H1 (cell line): ENCODE results near the gene ZCCHC9. TPM values are rescaled to one million over a fixed set of nuclear protein-coding genes. Genes with fewer than 3 reads are reported as not detected.

Experiments used
- CTCF ChIA-PET: fragments of 300-600 bp; sonication (Branson Sonifier 250); formaldehyde crosslinking; loops from one replicate; lab custom pipeline; 2021; ENCODE audit not compliant: partially characterized antibody; lab: Charles Lee
- POLR2A ChIA-PET: fragments of 300-600 bp; sonication (Branson Sonifier 250); formaldehyde crosslinking; loops from one replicate; lab custom pipeline; 2021; ENCODE audit warnings: inconsistent platforms; ENCODE audit not compliant: partially characterized antibody; lab: Charles Lee
- DNase-seq, 2 experiments: peaks; one replicate each; pipeline versions ENCODE4 v3.0.0 to v3.0.0-alpha.2; 2010 to 2022; ENCODE audit warnings: low spot score in 2 of 2, low read depth in 1 of 2, mixed read lengths in 1 of 2
- FAIRE-seq: peaks from 2 replicates; lab custom pipeline; 2011; peaks lifted over from hg19 to GRCh38; lab: Jason Lieb, UNC
- H2AFZ ChIP-seq: 2 replicates; pipeline ENCODE4 v1.8.1; 2012; ENCODE audit warnings: low read length, inconsistent platforms
- H2AK5ac ChIP-seq: 2 replicates; pipeline ENCODE4 v1.6.1; 2013; ENCODE audit warnings: low read depth, low read length
- H2BK120ac ChIP-seq: replicated peaks from 2 replicates; pipeline ENCODE3; 2013; ENCODE audit warnings: low read depth, low read length, inconsistent platforms
- H2BK12ac ChIP-seq: 2 replicates; pipeline ENCODE4 v1.6.1; 2013; ENCODE audit warnings: low read depth, low read length
- H2BK15ac ChIP-seq: 2 replicates; pipeline ENCODE4 v1.6.1; 2013; ENCODE audit warnings: low read length
- H2BK20ac ChIP-seq: 2 replicates; pipeline ENCODE4 v1.6.1; 2013; ENCODE audit warnings: low read length
- H2BK5ac ChIP-seq: 2 replicates; pipeline ENCODE4 v1.6.1; 2013; ENCODE audit warnings: low read depth, low read length
- H3K14ac ChIP-seq: 2 replicates; pipeline ENCODE4 v1.6.1; 2013; ENCODE audit warnings: inconsistent platforms; ENCODE audit not compliant: insufficient read length
- H3K18ac ChIP-seq: 2 replicates; pipeline ENCODE4 v1.6.1; 2013; ENCODE audit warnings: low read length; ENCODE audit errors: extremely low read depth
- H3K23ac ChIP-seq: 2 replicates; pipeline ENCODE4 v1.6.1; 2013; ENCODE audit warnings: inconsistent platforms; ENCODE audit not compliant: insufficient read length
- H3K23me2 ChIP-seq: 2 replicates; pipeline ENCODE4 v1.6.1; 2013; ENCODE audit warnings: low read depth, low read length
- H3K27ac ChIP-seq: 2 replicates; pipeline ENCODE4 v1.6.1; 2011; ENCODE audit warnings: low read depth, low read length, inconsistent platforms
- H3K27me3 ChIP-seq, 4 experiments: replicated peaks in 1 of 4; 1 replicate in 1 of 4; 2 replicates in 3 of 4; pipeline versions ENCODE4 v1.6.1 to v1.8.1; 2011 to 2013; ENCODE audit warnings: low read length in 3 of 4, mild to moderate bottlenecking in 3 of 4, inconsistent platforms in 2 of 4, mixed read lengths in 2 of 4, moderate library complexity in 1 of 4; ENCODE audit not compliant: control insufficient read depth in 3 of 4, insufficient read depth in 3 of 4; ENCODE audit errors: extremely low read depth in 1 of 4
- H3K36me3 ChIP-seq, 4 experiments: 2 replicates each; pipeline versions ENCODE4 v1.6.1 to v1.8.1; 2011 to 2013; ENCODE audit warnings: mild to moderate bottlenecking in 4 of 4, low read length in 3 of 4, moderate library complexity in 2 of 4, control low read depth in 1 of 4, inconsistent platforms in 1 of 4; ENCODE audit not compliant: insufficient read depth in 4 of 4, control insufficient read depth in 2 of 4
- H3K4ac ChIP-seq: replicated peaks from 2 replicates; pipeline ENCODE3; 2013; ENCODE audit warnings: low read length, low read depth, mixed read lengths, inconsistent platforms; ENCODE audit not compliant: insufficient read length
- H3K4me1 ChIP-seq, 4 experiments: replicated peaks in 1 of 4; 1 replicate in 1 of 4; 2 replicates in 3 of 4; pipeline versions ENCODE4 v1.6.1 to v1.8.1; 2011 to 2013; ENCODE audit warnings: low read length in 3 of 4, inconsistent platforms in 2 of 4, mixed read lengths in 1 of 4; ENCODE audit not compliant: insufficient read depth in 4 of 4, control insufficient read depth in 3 of 4
- H3K4me2 ChIP-seq, 2 experiments: 2 replicates each; pipeline versions ENCODE4 v1.6.1 to v1.8.1; 2011 to 2013; ENCODE audit warnings: low read depth in 2 of 2, low read length in 2 of 2, control low read depth in 1 of 2, inconsistent platforms in 1 of 2, mild to moderate bottlenecking in 1 of 2; ENCODE audit not compliant: insufficient read depth in 1 of 2
- H3K4me3 ChIP-seq, 4 experiments: fragments of 200-600, 300-600 bp in 1 of 4; sonication (generic), shearing (Covaris generic), sonication (Bioruptor Twin) in 1 of 4; 2 replicates each; pipeline versions ENCODE4 v1.5.1 to v1.8.1; 2011 to 2016; ENCODE audit warnings: low read length in 4 of 4, low read depth in 3 of 4, control low read depth in 2 of 4, inconsistent platforms in 2 of 4, mild to moderate bottlenecking in 2 of 4, mixed read lengths in 1 of 4, moderate library complexity in 1 of 4; ENCODE audit not compliant: insufficient read depth in 2 of 4; ENCODE audit errors: extremely low read depth in 1 of 4
- H3K56ac ChIP-seq: replicated peaks from 2 replicates; pipeline ENCODE3; 2013; ENCODE audit warnings: low read depth, mild to moderate bottlenecking, mixed read lengths, low read length, inconsistent platforms; ENCODE audit not compliant: insufficient read length
- H3K79me1 ChIP-seq: 2 replicates; pipeline ENCODE4 v1.6.1; 2013; ENCODE audit warnings: low read depth, low read length, control low read depth
- H3K79me2 ChIP-seq, 2 experiments: 2 replicates each; pipeline versions ENCODE4 v1.6.1 to v1.8.1; 2012 to 2013; ENCODE audit warnings: low read length in 2 of 2, mild to moderate bottlenecking in 2 of 2, inconsistent platforms in 1 of 2; ENCODE audit not compliant: insufficient read depth in 2 of 2, control insufficient read depth in 1 of 2
- H3K9ac ChIP-seq, 4 experiments: replicated peaks in 1 of 4; 1 replicate in 1 of 4; 2 replicates in 3 of 4; pipeline versions ENCODE4 v1.6.1 to v1.8.1; 2011 to 2013; ENCODE audit warnings: low read depth in 3 of 4, low read length in 3 of 4, control low read depth in 2 of 4, mild to moderate bottlenecking in 2 of 4, moderate library complexity in 2 of 4, inconsistent platforms in 1 of 4; ENCODE audit errors: extremely low read depth in 1 of 4
- H3K9me3 ChIP-seq, 2 experiments: 2 replicates each; pipeline versions ENCODE4 v1.6.1 to v1.8.1; 2012 to 2013; ENCODE audit warnings: mild to moderate bottlenecking in 2 of 2, moderate library complexity in 2 of 2, control low read depth in 1 of 2, inconsistent platforms in 1 of 2, low read depth in 1 of 2, low read length in 1 of 2, mixed read lengths in 1 of 2; ENCODE audit not compliant: insufficient read depth in 2 of 2
- H4K20me1 ChIP-seq, 2 experiments: replicated peaks in 1 of 2; 2 replicates each; pipeline versions ENCODE3 to v1.8.1; 2011 to 2013; ENCODE audit warnings: inconsistent platforms in 2 of 2, low read length in 2 of 2, mild to moderate bottlenecking in 1 of 2; ENCODE audit not compliant: insufficient read depth in 2 of 2, control insufficient read depth in 1 of 2
- H4K5ac ChIP-seq: 2 replicates; pipeline ENCODE4 v1.6.1; 2013; ENCODE audit warnings: low read length, low read depth, mixed read lengths, inconsistent platforms; ENCODE audit not compliant: insufficient read length
- H4K8ac ChIP-seq: 2 replicates; pipeline ENCODE4 v1.8.0; 2013; ENCODE audit warnings: mild to moderate bottlenecking, moderate library complexity, low read length, inconsistent platforms; ENCODE audit not compliant: insufficient read depth; ENCODE audit errors: extremely low read depth
- H4K91ac ChIP-seq: replicated peaks from 2 replicates; pipeline ENCODE3; 2013; ENCODE audit warnings: low read length, mixed read lengths, inconsistent platforms; ENCODE audit not compliant: insufficient read length
- FOSL1 ChIP-seq: IDR thresholded peaks from 2 replicates; pipeline ENCODE4 v1.6.1; 2011; ENCODE audit warnings: mild to moderate bottlenecking, low read depth, low read length, moderate library complexity; ENCODE audit not compliant: insufficient read depth
- NRF1 ChIP-seq: IDR thresholded peaks from 2 replicates; pipeline ENCODE4 v1.6.1; 2011; ENCODE audit warnings: mild to moderate bottlenecking, low read depth, low read length, improper control_type of control experiment
- PHF8 ChIP-seq: fragments of 200-600 bp; sonication (generic); conservative IDR thresholded peaks from 2 replicates; pipeline ENCODE4 v1.7.1; 2012; ENCODE audit warnings: low read depth, mild to moderate bottlenecking, inconsistent platforms, low read length, moderate library complexity
- SP4 ChIP-seq: IDR thresholded peaks from 2 replicates; pipeline ENCODE4 v1.6.1; 2012; ENCODE audit warnings: low read length, inconsistent platforms
- SUZ12 ChIP-seq: fragments of 200-600 bp; sonication (generic); IDR thresholded peaks from 2 replicates; pipeline ENCODE4 v1.6.1; 2012; ENCODE audit warnings: mild to moderate bottlenecking, inconsistent platforms, low read length, moderate library complexity, mixed read lengths
- YY1 ChIP-seq: IDR thresholded peaks from 2 replicates; pipeline ENCODE4 v1.6.1; 2011; ENCODE audit warnings: low read depth, mild to moderate bottlenecking, low read length
- ZNF274 ChIP-seq: IDR thresholded peaks from 2 replicates; pipeline ENCODE4 v1.7.0; 2012; ENCODE audit warnings: low read length, borderline replicate concordance; ENCODE audit errors: extremely low read depth
- WGBS, 2 experiments: shearing (Covaris generic) in 1 of 2; methylation state at CpG; one replicate each; pipeline versions ENCODE4 v1.1.6 to v1.1.7; 2013 to 2015; ENCODE audit warnings: low lambda C conversion rate in 2 of 2, mixed read lengths in 2 of 2, inconsistent platforms in 1 of 2, low coverage in 1 of 2, missing lambda C conversion rate in 1 of 2; ENCODE audit not compliant: insufficient replicate concordance in 2 of 2, insufficient coverage in 1 of 2, insufficient read length in 1 of 2; ENCODE audit errors: extremely low coverage in 1 of 2, missing lambda C conversion rate in 1 of 2; 5-methylcytosine and 5-hydroxymethylcytosine counted together
- polyA plus RNA-seq, 7 experiments: library from polyadenylated mRNA; depleted of rRNA in 3 of 7; stranded (reverse) in 5 of 7; unstranded in 2 of 7; fragments of >200 nt in 5 of 7; fragments of 200-250 nt in 2 of 7; gene quantifications; 1 replicate in 5 of 7; 2 replicates in 1 of 7; 4 replicates in 1 of 7; pipeline versions ENCODE4 v1.2.1 to v1.2.3, GENCODE V29; 2011 to 2013; ENCODE audit warnings: missing spikeins in 2 of 7, mixed read lengths in 2 of 7
- total RNA-seq: library from RNA; stranded (reverse); fragmentation: NEBNext Ultra II Directional; extraction: Animal tissue kit (Norgen Biotek cat#: 25700); gene quantifications from 2 replicates; pipeline ENCODE4 v1.2.1, GENCODE V29; 2021
- TF ChIP-seq, protein P1 (sequence below): IDR thresholded peaks from 2 replicates; pipeline ENCODE4 v1.6.1; 2011; ENCODE audit warnings: low read depth, mild to moderate bottlenecking, low read length; ENCODE audit not compliant: insufficient read depth

The ZCCHC9 gene
- total and polyA plus RNA-seq, 2 of the 8 experiments (the other 6 are each of a cell fraction or from before 2014, with no cell fraction given): 10.9 to 33.6 TPM

DNA sequence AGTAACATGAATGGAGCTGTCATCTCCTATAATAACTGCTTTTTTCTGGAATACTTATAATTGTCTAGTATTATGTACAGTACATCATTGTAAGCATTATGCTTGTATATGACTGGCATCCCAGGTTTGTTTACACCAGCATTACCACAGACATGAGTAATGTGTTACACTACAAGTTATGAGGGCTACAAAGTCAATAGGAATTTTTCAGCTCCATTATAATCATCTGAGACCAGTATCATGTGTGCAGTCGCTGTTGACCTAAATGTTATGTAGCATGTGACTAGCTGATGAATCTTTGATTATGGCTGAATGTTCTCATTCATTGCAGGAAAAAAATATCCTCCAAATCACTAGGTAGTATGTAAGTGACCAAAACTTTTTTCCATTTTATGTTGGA, 2.2 kb downstream of the ZCCHC9 start:
- H2BK15ac ChIP-seq: no peak overlapping the region
- ChIA-PET CTCF (interaction anchor here (0.7 to 1.2 kb wide), 3 partner anchors 52 to 87 kb away, joined by 3 read pairs; no protein-coding TSS in a partner anchor), POLR2A (interaction anchor here (1.3 to 3.7 kb wide), 3 partner anchors 10 to 29 kb away, joined by 3 to 33 read pairs (median 6); no protein-coding TSS in a partner anchor)
- no peak overlapping the region for H3K14ac ChIP-seq
- H4K20me1 ChIP-seq: no peaks in the 10 kb centered on the region
- no peak overlapping the region for H3K18ac ChIP-seq
- no peaks in the 10 kb centered on the region for H3K27me3 ChIP-seq
- H3K79me2 ChIP-seq: peaks cover 4 to 33% of the 10 kb centered on the region in 2 experiments; a peak in 3 of 4 replicates
- no peak overlapping the region for H3K9ac ChIP-seq
- H2AFZ ChIP-seq: no peak overlapping the region
- H2AK5ac ChIP-seq: no peak overlapping the region
- peaks cover 0 to 4% (median 0%) of the 10 kb centered on the region in 4 experiments; a peak in 1 of 8 replicates for H3K36me3 ChIP-seq
- TF ChIP-seq FOSL1 (no peak), SP4 (no peak), NRF1 (no peak), ZNF274 (no peak), PHF8 (no peak), YY1 (no peak), SUZ12 (no peak)
- TF ChIP-seq, protein P1, sequence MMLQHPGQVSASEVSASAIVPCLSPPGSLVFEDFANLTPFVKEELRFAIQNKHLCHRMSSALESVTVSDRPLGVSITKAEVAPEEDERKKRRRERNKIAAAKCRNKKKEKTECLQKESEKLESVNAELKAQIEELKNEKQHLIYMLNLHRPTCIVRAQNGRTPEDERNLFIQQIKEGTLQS: no peak
- peaks cover 3% of the 10 kb centered on the region; the same call in 1 of the 2 replicates for H3K23me2 ChIP-seq
- H3K4ac ChIP-seq: no peak overlapping the region
- no peak overlapping the region for H4K8ac ChIP-seq
- no peak overlapping the region for H2BK12ac ChIP-seq
- no peak overlapping the region for H3K56ac ChIP-seq
- H4K5ac ChIP-seq: no peak overlapping the region
- H3K4me3 ChIP-seq: no peak overlapping the region
- WGBS, 2 experiments: 82% methylated on average over 1 of the region's 1 CpG; no CpG with 5 or more reads in 1 of the 2 experiments
- peaks cover 0 to 8% (median 5%) of the 10 kb centered on the region in 4 experiments; a peak in 3 of 7 replicates for H3K4me1 ChIP-seq
- H3K27ac ChIP-seq: no peak overlapping the region
- H3K79me1 ChIP-seq: peaks cover 2% of the 10 kb centered on the region; the same call in 1 of the 2 replicates
- no peak overlapping the region for H3K4me2 ChIP-seq
- no peak overlapping the region for H2BK20ac ChIP-seq
- H3K23ac ChIP-seq: no peak overlapping the region
- no peak for FAIRE-seq
- no peak overlapping the region for H2BK5ac ChIP-seq
- H2BK120ac ChIP-seq: no peak overlapping the region
- no peaks in the 10 kb centered on the region for H3K9me3 ChIP-seq
- no peak overlapping the region for H4K91ac ChIP-seq
- DNase-seq: no peak
